ENCODE results near the gene ENTR1. TPM values are rescaled to one million over a fixed set of nuclear protein-coding genes. Genes with fewer than 3 reads are reported as not detected.
A peak's percentile ranks its signal among the peaks of the same experiment; 100 is the strongest.

ENTR1 gene
- total and polyA plus RNA-seq, 3 experiments from 2014 or later = 13.1 to 55.5 (median 52.2) TPM

DNA sequence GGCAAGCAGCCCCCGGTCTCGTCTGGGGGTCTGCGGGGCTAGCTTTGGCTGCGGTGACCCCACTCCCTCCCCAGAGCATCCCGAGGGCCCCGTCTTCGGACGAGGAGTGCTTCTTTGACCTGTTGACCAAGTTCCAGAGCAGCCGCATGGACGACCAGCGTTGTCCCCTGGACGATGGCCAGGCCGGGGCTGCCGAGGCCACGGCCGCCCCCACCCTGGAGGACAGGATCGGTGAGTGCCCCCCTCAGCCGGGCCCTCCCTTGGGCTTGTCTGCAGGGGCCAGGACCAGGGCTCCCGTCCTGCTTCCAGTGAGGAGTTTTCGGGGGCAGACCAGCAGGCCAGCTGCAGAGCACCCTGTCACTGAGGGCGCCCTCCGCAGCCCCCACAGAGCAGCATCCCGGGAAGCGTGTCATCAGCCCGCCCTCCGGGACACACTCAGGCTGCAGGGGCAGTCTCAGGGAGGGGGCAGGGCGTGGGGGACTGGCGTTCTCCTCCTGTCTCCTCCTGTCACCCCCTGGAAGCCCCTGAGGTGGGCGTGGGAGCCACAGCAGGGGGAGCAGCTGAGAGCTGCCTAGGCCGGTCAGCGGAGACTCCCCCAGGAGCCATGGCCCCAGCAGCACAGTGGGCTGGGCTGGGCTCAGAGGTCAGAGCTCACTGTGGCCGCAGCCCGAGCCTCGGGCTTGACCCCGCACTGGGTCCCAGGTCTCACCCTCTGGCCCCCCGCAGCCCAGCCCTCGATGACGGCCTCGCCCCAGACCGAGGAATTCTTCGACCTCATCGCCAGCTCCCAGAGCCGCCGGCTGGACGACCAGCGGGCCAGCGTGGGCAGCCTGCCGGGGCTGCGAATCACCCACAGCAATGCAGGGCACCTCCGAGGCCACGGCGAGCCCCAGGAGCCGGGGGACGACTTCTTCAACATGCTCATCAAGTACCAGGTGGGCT, 54.5 kb downstream of the ENTR1 start:
- CTCF ChIA-PET = no interaction called here
- Mint-ChIP-seq H3K36me3 (peaks cover 0 to 12% (median 0%) of the 10 kb centered on the region in 3 donors), H3K27me3 (no peaks in the 10 kb centered on the region), H3K27ac (no peak overlapping the region), H3K4me1 (no peaks in the 10 kb centered on the region), H3K4me3 (no peak overlapping the region), H3K9me3 (no peaks in the 10 kb centered on the region)
- no peaks in the 10 kb centered on the region for H3K36me3 ChIP-seq (ENCODE audit: insufficient read depth, low read length)
- no peak for DNase-seq
- H3K4me1 ChIP-seq (ENCODE audit: insufficient read depth, low read length) = no peaks in the 10 kb centered on the region
- no peaks in the 10 kb centered on the region for H3K9me3 ChIP-seq (ENCODE audit: low read length)
- POLR2A ChIA-PET = no interaction called here
- H3K27ac ChIP-seq (ENCODE audit: low read depth, low read length) = no peak overlapping the region
- H3K27me3 ChIP-seq (ENCODE audit: insufficient read depth, low read length, poor library complexity, severe bottlenecking) = no peaks in the 10 kb centered on the region
- no peak overlapping the region for H3K4me3 ChIP-seq (ENCODE audit: low read length)

DNA sequence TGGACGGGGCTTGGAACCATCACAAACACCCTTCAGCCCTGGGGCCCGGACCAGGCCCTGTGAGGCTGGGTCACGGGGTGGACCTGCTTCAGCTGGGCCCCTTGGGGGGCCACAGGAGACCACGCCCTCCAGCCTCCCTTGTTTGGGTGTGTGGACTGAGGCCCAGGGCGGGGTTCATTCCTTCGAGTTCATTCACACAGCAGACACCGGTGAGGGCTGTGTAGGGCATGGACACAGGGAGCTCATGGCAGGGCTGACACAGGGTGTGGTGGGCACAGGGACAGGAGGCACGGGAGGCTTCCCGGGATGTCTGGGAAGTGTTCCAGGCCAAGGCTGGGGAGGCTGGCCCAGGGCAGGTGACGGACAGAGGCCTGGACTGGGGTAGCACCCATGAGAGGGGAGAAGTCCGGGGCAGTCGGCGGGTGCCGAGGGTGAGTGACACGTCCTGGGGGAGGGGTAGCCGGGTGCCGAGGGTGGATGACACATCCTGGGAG, 55.8 kb downstream of the ENTR1 start:
- Histone ChIP-seq H3K9me3 (ENCODE audit: low read length) (no peaks in the 10 kb centered on the region), H3K36me3 (ENCODE audit: insufficient read depth, low read length) (no peaks in the 10 kb centered on the region), H3K4me1 (ENCODE audit: insufficient read depth, low read length) (no peaks in the 10 kb centered on the region), H3K27me3 (ENCODE audit: insufficient read depth, low read length, poor library complexity, severe bottlenecking) (no peaks in the 10 kb centered on the region), H3K4me3 (ENCODE audit: low read length) (no peak overlapping the region), H3K27ac (ENCODE audit: low read depth, low read length) (no peak overlapping the region)
- no peak for DNase-seq
- no peaks in the 10 kb centered on the region for H3K4me1 Mint-ChIP-seq
- CTCF ChIA-PET = no interaction called here
- H3K4me3 Mint-ChIP-seq = peak overlapping the region in 1 of 7 donors; percentile 48
- POLR2A ChIA-PET = interaction anchor here (0.5 kb wide), 1 partner anchor 58 kb away, joined by 3 read pairs; no protein-coding TSS in a partner anchor
- no peak overlapping the region for H3K27ac Mint-ChIP-seq
- H3K9me3 Mint-ChIP-seq = no peaks in the 10 kb centered on the region
- no peaks in the 10 kb centered on the region for H3K27me3 Mint-ChIP-seq
- peaks cover 0 to 4% (median 0%) of the 10 kb centered on the region in 3 donors for H3K36me3 Mint-ChIP-seq

DNA sequence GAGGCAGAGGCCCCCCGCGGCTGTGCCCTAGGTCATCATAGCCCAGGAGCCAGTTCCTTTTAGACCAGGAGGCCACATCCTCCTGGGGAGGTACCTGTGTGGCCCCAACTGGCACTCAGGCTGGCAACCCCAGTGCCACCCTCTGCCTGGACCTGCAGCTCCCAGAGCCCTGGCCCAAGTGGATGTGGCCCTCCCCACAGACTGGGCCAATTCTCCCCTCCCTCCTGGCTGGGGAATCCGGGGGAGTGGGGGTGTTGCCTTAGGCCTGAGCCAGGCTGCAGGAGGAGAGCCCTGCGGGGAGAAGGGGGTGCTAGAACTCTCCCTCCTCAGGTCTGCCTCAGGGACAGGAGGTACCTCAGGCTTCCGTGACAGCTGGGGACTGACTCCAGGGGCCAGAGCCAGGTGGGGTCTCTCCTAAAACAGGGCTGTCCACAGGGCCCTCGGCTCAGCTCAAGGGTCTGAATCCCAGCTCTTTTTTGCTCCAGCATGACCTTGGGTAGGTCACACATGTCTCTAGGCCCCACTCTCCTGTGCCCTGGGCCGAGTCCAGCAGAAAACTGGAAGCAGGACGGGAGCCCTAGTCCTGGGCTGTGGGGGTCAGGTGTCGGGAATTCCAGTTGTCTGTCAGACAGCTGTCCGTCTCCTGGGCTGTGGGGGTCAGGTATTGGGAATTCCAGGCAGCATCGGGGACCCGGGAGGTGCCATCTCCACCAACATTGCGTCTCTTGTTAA, 56.5 kb downstream of the ENTR1 start:
- Mint-ChIP-seq H3K27me3 (no peaks in the 10 kb centered on the region), H3K36me3 (no peaks in the 10 kb centered on the region), H3K27ac (no peak overlapping the region), H3K4me1 (no peaks in the 10 kb centered on the region), H3K4me3 (no peak overlapping the region), H3K9me3 (no peaks in the 10 kb centered on the region)
- Histone ChIP-seq H3K4me3 (ENCODE audit: low read length) (no peak overlapping the region), H3K4me1 (ENCODE audit: insufficient read depth, low read length) (no peaks in the 10 kb centered on the region), H3K9me3 (ENCODE audit: low read length) (no peaks in the 10 kb centered on the region), H3K27ac (ENCODE audit: low read depth, low read length) (no peak overlapping the region), H3K27me3 (ENCODE audit: insufficient read depth, low read length, poor library complexity, severe bottlenecking) (no peaks in the 10 kb centered on the region), H3K36me3 (ENCODE audit: insufficient read depth, low read length) (no peaks in the 10 kb centered on the region)
- CTCF ChIA-PET = no interaction called here
- no peak for DNase-seq
- POLR2A ChIA-PET = interaction anchor here (0.5 kb wide), 1 partner anchor 58 kb away, joined by 3 read pairs; no protein-coding TSS in a partner anchor

DNA sequence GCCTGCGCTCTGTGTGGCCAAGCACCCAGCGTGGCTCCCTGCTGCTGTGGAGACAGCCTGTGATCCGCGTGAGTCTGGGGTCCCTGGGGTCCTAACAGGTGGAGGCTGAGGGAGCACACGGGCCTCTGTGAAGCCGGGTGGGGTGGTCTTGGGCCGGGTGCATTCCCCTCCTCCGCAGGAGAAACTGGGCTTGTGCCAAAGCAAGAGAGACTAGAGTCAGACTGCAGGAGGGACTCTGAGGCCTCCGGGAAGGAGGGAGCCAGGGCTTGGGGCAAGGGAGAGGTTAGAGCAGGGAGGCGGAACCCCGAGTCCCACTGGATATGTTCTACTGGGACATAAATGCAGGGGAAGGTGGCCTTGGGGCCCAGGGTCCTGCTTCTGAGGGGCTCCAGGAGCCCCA, 57.3 kb downstream of the ENTR1 start:
- no peak for DNase-seq
- no peaks in the 10 kb centered on the region for H3K4me1 ChIP-seq (ENCODE audit: insufficient read depth, low read length)
- H3K27ac ChIP-seq (ENCODE audit: low read depth, low read length) = no peak overlapping the region
- POLR2A ChIA-PET = no interaction called here
- H3K9me3 ChIP-seq (ENCODE audit: low read length) = no peaks in the 10 kb centered on the region
- no peaks in the 10 kb centered on the region for H3K27me3 Mint-ChIP-seq
- H3K36me3 Mint-ChIP-seq = no peaks in the 10 kb centered on the region
- H3K27me3 ChIP-seq (ENCODE audit: insufficient read depth, low read length, poor library complexity, severe bottlenecking) = no peaks in the 10 kb centered on the region
- H3K27ac Mint-ChIP-seq = no peak overlapping the region
- no peak overlapping the region for H3K4me3 Mint-ChIP-seq
- CTCF ChIA-PET = no interaction called here
- no peak overlapping the region for H3K4me3 ChIP-seq (ENCODE audit: low read length)
- no peaks in the 10 kb centered on the region for H3K36me3 ChIP-seq (ENCODE audit: insufficient read depth, low read length)
- H3K9me3 Mint-ChIP-seq = no peaks in the 10 kb centered on the region
- H3K4me1 Mint-ChIP-seq = no peaks in the 10 kb centered on the region

- Histone ChIP-seq H3K36me3 (ENCODE audit: insufficient read depth, low read length) (no peaks in the 10 kb centered on the region), H3K4me1 (ENCODE audit: insufficient read depth, low read length) (no peaks in the 10 kb centered on the region), H3K9me3 (ENCODE audit: low read length) (no peaks in the 10 kb centered on the region), H3K27ac (ENCODE audit: low read depth, low read length) (no peak overlapping the region), H3K27me3 (ENCODE audit: insufficient read depth, low read length, poor library complexity, severe bottlenecking) (no peaks in the 10 kb centered on the region), H3K4me3 (ENCODE audit: low read length) (no peak overlapping the region)
- H3K4me3 Mint-ChIP-seq = no peak overlapping the region
- no peaks in the 10 kb centered on the region for H3K9me3 Mint-ChIP-seq
- no peaks in the 10 kb centered on the region for H3K27me3 Mint-ChIP-seq
- H3K4me1 Mint-ChIP-seq = no peaks in the 10 kb centered on the region
- H3K27ac Mint-ChIP-seq = no peak overlapping the region
- H3K36me3 Mint-ChIP-seq = no peaks in the 10 kb centered on the region
- CTCF ChIA-PET = no interaction called here
- DNase-seq = no peak
- POLR2A ChIA-PET = no interaction called here
These were observed 57.7 kb downstream of the ENTR1 start for GRCh38 chr9:136352682-136353081.

Other genes starting within 250 kb of the ENTR1 start
- not detected for gene LHX3, start 205.5 kb downstream of the ENTR1 start, total RNA-seq
- gene LHX3, start 205.5 kb downstream of the ENTR1 start, polyA plus RNA-seq = not detected
- 10 to 100 TPM; 14.6 to 15.3 TPM for gene QSOX2, start 164.8 kb downstream of the ENTR1 start, total RNA-seq
- 0.66 TPM for gene QSOX2, start 164.8 kb downstream of the ENTR1 start, polyA plus RNA-seq
- not detected for gene CCDC187, start 106.5 kb downstream of the ENTR1 start, total RNA-seq
- gene CCDC187, start 106.5 kb downstream of the ENTR1 start, polyA plus RNA-seq = not detected
- gene GPSM1, start 83.1 kb downstream of the ENTR1 start, total RNA-seq = 1 to 10 TPM; 6.8 to 7.5 TPM
- gene GPSM1, start 83.1 kb downstream of the ENTR1 start, polyA plus RNA-seq = 1.7 TPM
- gene DNLZ, start 46.9 kb downstream of the ENTR1 start, total RNA-seq = 10 to 100 TPM; 40.6 to 43.0 TPM
- gene DNLZ, start 46.9 kb downstream of the ENTR1 start, polyA plus RNA-seq = 65.6 TPM
- 1 to 10 TPM; 1.4 to 1.5 TPM for gene CARD9, start 36.9 kb downstream of the ENTR1 start, total RNA-seq
- not detected for gene CARD9, start 36.9 kb downstream of the ENTR1 start, polyA plus RNA-seq
- 10 to 100 TPM; 22.1 to 23.6 TPM for gene SNAPC4, start 10.4 kb downstream of the ENTR1 start, total RNA-seq
- gene SNAPC4, start 10.4 kb downstream of the ENTR1 start, polyA plus RNA-seq = 2.6 TPM
- gene PMPCA, start within 50 bp of the ENTR1 start, total RNA-seq = 100 to 1,000 TPM in 1 of 2 experiments, 10 to 100 TPM in 1; 96.4 to 101 TPM
- gene PMPCA, start within 50 bp of the ENTR1 start, polyA plus RNA-seq = 39.2 TPM
- 10 to 100 TPM; 18.0 to 19.2 TPM for gene INPP5E, start 29.2 kb upstream of the ENTR1 start, total RNA-seq
- gene INPP5E, start 29.2 kb upstream of the ENTR1 start, polyA plus RNA-seq = 5.3 TPM
- 10 to 100 TPM; 75.5 to 78.0 TPM for gene SEC16A, start 72.4 kb upstream of the ENTR1 start, total RNA-seq
- gene SEC16A, start 72.4 kb upstream of the ENTR1 start, polyA plus RNA-seq = 42.9 TPM
- gene NOTCH1, start 135.4 kb upstream of the ENTR1 start, total RNA-seq = 10 to 100 TPM; 70.0 to 79.5 TPM
- 5.1 TPM for gene NOTCH1, start 135.4 kb upstream of the ENTR1 start, polyA plus RNA-seq